ENCODE results near the gene IP6K2. TPM values are rescaled to one million over a fixed set of nuclear protein-coding genes. Genes with fewer than 3 reads are reported as not detected.

IP6K2 gene
- total and polyA plus RNA-seq, 2 experiments from 2014 or later = 97.0 to 97.4 TPM

GRCh38 chr3:48708481-48708889 lies 8.5 kb downstream of the IP6K2 start:
- Histone ChIP-seq H3K27me3 (ENCODE audit: insufficient read depth) (no peaks in the 10 kb centered on the region), H3F3A (replicated peaks; ENCODE audit: low read depth) (peaks cover 14% of the 10 kb centered on the region), H3K4me3 (no peak overlapping the region), H4K20me1 (replicated peaks; ENCODE audit: insufficient read depth) (peaks cover 69% of the 10 kb centered on the region), H3K9me2 (ENCODE audit: insufficient read depth) (no peaks in the 10 kb centered on the region), H3K4me2 (no peak overlapping the region), H3K79me2 (replicated peaks; ENCODE audit: insufficient read depth) (peaks cover 100% of the 10 kb centered on the region), H3K4me1 (ENCODE audit: insufficient read depth) (peaks cover 18% of the 10 kb centered on the region), H2AFZ (no peak overlapping the region), H3K36me3 (ENCODE audit: insufficient read depth) (peaks cover 19% of the 10 kb centered on the region), H3K27ac (ENCODE audit: low read depth) (peak overlapping the region; percentile 86)
- peaks cover 29% of the 10 kb centered on the region for H3K4me1 Mint-ChIP-seq
- H3K4me3 Mint-ChIP-seq = no peak overlapping the region
- no peak for ATAC-seq
- no peak for DNase-seq (ENCODE audit: low spot score)
- no peaks in the 10 kb centered on the region for H3K9me3 Mint-ChIP-seq
- peaks cover 77% of the 10 kb centered on the region for H3K36me3 Mint-ChIP-seq (ENCODE audit: low read depth)
- peak overlapping the region; percentile 87 for H3K27ac Mint-ChIP-seq
- no peak for TF ChIP-seq CREB1 (CRISPR knock-in tag; IDR thresholded peaks at IDR 0.05; ENCODE audit: low read depth)
- TF ChIP-seq CTCF (conservative IDR thresholded peaks at IDR 0.05; ENCODE audit: low read depth in 2 of 2) = no peak
- no peak for TF ChIP-seq STAT1 (IDR thresholded peaks at IDR 0.05; ENCODE audit: unreplicated experiment)
- no peak for TF ChIP-seq ZNF331 (CRISPR knock-in tag; IDR thresholded peaks at IDR 0.05; ENCODE audit: low read depth)
- no peak for TF ChIP-seq NANOG (IDR thresholded peaks at IDR 0.05; ENCODE audit: borderline replicate concordance)
- TF ChIP-seq POLR2AphosphoS5 (IDR thresholded peaks at IDR 0.05; ENCODE audit: low read depth) = no peak
- no peak for TF ChIP-seq EZH2 (IDR thresholded peaks at IDR 0.05; ENCODE audit: low read depth, unreplicated experiment)
- TF ChIP-seq ZNF114 (CRISPR knock-in tag; IDR thresholded peaks at IDR 0.05) = no peak
- TF ChIP-seq JUNB (IDR thresholded peaks at IDR 0.05; ENCODE audit: unreplicated experiment) = no peak
- TF ChIP-seq, protein P1, sequence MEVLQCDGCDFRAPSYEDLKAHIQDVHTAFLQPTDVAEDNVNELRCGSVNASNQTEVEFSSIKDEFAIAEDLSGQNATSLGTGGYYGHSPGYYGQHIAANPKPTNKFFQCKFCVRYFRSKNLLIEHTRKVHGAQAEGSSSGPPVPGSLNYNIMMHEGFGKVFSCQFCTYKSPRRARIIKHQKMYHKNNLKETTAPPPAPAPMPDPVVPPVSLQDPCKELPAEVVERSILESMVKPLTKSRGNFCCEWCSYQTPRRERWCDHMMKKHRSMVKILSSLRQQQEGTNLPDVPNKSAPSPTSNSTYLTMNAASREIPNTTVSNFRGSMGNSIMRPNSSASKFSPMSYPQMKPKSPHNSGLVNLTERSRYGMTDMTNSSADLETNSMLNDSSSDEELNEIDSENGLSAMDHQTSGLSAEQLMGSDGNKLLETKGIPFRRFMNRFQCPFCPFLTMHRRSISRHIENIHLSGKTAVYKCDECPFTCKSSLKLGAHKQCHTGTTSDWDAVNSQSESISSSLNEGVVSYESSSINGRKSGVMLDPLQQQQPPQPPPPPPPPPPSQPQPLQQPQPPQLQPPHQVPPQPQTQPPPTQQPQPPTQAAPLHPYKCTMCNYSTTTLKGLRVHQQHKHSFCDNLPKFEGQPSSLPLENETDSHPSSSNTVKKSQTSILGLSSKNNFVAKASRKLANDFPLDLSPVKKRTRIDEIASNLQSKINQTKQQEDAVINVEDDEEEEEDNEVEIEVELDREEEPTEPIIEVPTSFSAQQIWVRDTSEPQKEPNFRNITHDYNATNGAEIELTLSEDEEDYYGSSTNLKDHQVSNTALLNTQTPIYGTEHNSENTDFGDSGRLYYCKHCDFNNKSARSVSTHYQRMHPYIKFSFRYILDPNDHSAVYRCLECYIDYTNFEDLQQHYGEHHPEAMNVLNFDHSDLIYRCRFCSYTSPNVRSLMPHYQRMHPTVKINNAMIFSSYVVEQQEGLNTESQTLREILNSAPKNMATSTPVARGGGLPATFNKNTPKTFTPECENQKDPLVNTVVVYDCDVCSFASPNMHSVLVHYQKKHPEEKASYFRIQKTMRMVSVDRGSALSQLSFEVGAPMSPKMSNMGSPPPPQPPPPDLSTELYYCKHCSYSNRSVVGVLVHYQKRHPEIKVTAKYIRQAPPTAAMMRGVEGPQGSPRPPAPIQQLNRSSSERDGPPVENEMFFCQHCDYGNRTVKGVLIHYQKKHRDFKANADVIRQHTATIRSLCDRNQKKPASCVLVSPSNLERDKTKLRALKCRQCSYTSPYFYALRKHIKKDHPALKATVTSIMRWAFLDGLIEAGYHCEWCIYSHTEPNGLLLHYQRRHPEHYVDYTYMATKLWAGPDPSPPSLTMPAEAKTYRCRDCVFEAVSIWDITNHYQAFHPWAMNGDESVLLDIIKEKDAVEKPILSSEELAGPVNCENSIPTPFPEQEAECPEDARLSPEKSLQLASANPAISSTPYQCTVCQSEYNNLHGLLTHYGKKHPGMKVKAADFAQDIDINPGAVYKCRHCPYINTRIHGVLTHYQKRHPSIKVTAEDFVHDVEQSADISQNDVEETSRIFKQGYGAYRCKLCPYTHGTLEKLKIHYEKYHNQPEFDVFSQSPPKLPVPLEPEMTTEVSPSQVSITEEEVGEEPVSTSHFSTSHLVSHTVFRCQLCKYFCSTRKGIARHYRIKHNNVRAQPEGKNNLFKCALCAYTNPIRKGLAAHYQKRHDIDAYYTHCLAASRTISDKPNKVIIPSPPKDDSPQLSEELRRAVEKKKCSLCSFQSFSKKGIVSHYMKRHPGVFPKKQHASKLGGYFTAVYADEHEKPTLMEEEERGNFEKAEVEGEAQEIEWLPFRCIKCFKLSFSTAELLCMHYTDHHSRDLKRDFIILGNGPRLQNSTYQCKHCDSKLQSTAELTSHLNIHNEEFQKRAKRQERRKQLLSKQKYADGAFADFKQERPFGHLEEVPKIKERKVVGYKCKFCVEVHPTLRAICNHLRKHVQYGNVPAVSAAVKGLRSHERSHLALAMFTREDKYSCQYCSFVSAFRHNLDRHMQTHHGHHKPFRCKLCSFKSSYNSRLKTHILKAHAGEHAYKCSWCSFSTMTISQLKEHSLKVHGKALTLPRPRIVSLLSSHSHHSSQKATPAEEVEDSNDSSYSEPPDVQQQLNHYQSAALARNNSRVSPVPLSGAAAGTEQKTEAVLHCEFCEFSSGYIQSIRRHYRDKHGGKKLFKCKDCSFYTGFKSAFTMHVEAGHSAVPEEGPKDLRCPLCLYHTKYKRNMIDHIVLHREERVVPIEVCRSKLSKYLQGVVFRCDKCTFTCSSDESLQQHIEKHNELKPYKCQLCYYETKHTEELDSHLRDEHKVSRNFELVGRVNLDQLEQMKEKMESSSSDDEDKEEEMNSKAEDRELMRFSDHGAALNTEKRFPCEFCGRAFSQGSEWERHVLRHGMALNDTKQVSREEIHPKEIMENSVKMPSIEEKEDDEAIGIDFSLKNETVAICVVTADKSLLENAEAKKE (CRISPR knock-in tag; IDR thresholded peaks at IDR 0.05) = no peak
- no peak for TF ChIP-seq REST (IDR thresholded peaks at IDR 0.05; ENCODE audit: unreplicated experiment)
- no peak for TF ChIP-seq ETS1 (IDR thresholded peaks at IDR 0.05)
- TF ChIP-seq EZH2phosphoT487 (IDR thresholded peaks at IDR 0.05; ENCODE audit: unreplicated experiment) = no peak
- peaks cover 7% of the 10 kb centered on the region for H3K27me3 Mint-ChIP-seq (ENCODE audit: insufficient read depth, low read depth, poor library complexity)

Measured in GM23338 (cell line).